ENCODE measurements around the gene ACTR1B.

ACTR1B gene

DNA sequence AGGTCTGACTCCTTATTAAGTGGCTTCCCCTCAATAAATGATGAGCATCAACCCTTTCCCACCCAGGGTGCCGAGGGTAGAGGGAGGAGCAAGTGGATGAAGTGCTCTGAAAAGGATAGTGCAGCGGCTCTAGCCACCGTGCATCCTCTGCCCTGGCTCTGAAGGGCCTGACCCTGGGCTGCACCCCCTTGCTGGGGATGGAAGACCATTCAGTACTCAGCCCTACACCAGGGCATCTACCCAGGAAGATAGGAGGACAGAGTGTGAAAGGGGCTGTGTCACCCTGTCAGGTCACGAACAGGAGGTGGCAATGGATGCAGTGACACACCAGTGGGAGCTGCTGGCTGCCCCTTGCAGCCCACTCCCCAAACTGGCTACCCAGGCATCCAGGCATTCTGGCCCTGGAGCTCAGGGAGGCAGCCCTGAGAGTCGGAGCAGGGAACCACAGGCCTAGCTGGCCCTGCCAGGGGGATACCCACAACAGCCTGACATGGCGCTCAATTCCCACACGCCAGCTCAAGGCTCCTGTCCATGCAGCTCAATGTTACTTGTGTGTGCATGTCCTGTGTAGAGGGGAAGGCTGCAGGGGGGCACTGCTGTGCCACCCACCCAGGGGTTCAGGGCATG, 7.6 kb downstream of the ACTR1B start:
- Histone ChIP-seq H4K5ac (ENCODE audit: low read length) (no peak overlapping the region), H3K27ac (ENCODE audit: low read depth, low read length) (no peak overlapping the region), H3K79me2 (ENCODE audit: control insufficient read depth, insufficient read depth, low read length) (peaks cover 3% of the 10 kb centered on the region), H2AK5ac (ENCODE audit: low read length) (no peak overlapping the region), H3K56ac (ENCODE audit: low read length) (no peak overlapping the region), H3K4me1 (ENCODE audit: control insufficient read depth, low read depth, low read length) (no peaks in the 10 kb centered on the region), H4K8ac (ENCODE audit: low read depth, low read length) (no peak overlapping the region), H3K4me3 (ENCODE audit: low read length) (no peak overlapping the region), H3K9ac (ENCODE audit: low read length) (no peak overlapping the region), H3K18ac (ENCODE audit: low read length) (no peak overlapping the region), H3K4ac (ENCODE audit: low read depth, low read length) (no peak overlapping the region), H3K27me3 (ENCODE audit: insufficient read depth, low read length, poor library complexity) (no peaks in the 10 kb centered on the region), H3K36me3 (ENCODE audit: control insufficient read depth, insufficient read depth, low read length) (peaks cover 2% of the 10 kb centered on the region), H2BK120ac (ENCODE audit: low read depth, low read length) (no peak overlapping the region), H3K79me1 (ENCODE audit: low read length) (peaks cover 5% of the 10 kb centered on the region), H3K23ac (ENCODE audit: low read length) (no peak overlapping the region), H3K4me2 (ENCODE audit: low read length) (no peak overlapping the region), H2BK15ac (replicated peaks; ENCODE audit: low read depth) (no peak overlapping the region), H2BK5ac (ENCODE audit: low read length) (no peak overlapping the region)
- no peak for DNase-seq
- no CpG with 5 or more reads among the region's 7 CpGs for WGBS (ENCODE audit: extremely low coverage, insufficient coverage, low lambda C conversion rate)

DNA sequence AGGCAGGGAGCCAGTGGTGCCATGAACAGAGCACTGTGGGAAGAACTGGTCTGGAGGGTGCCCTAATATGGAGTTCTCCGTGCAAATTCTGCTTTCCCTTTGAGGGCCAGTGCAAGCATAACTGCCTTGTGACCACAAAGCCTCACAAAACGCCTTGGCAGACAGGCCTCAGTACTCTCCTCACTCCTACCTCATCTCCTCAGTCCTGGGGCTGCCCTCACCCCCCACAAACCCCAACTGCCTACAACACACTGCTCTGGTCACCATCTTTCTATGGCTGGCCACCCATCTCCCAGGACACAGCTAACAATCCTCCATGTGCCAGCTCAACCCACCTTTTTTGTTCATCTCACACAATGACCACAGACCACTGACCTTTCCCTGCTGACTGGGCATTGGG, 9.1 kb downstream of the ACTR1B start:
- H3K27me3 ChIP-seq (ENCODE audit: insufficient read depth, low read length, poor library complexity): no peaks in the 10 kb centered on the region
- no peak overlapping the region for H2BK15ac ChIP-seq (replicated peaks; ENCODE audit: low read depth)
- H2BK120ac ChIP-seq (ENCODE audit: low read depth, low read length): no peak overlapping the region
- H3K79me1 ChIP-seq (ENCODE audit: low read length): no peaks in the 10 kb centered on the region
- H3K4me3 ChIP-seq (ENCODE audit: low read length): no peak overlapping the region
- no peak for DNase-seq
- H3K36me3 ChIP-seq (ENCODE audit: control insufficient read depth, insufficient read depth, low read length): peaks cover 2% of the 10 kb centered on the region
- H2BK5ac ChIP-seq (ENCODE audit: low read length): no peak overlapping the region
- H4K8ac ChIP-seq (ENCODE audit: low read depth, low read length): no peak overlapping the region
- H3K4ac ChIP-seq (ENCODE audit: low read depth, low read length): no peak overlapping the region
- no CpG with 5 or more reads among the region's 2 CpGs for WGBS (ENCODE audit: extremely low coverage, insufficient coverage, low lambda C conversion rate)
- H3K9ac ChIP-seq (ENCODE audit: low read length): no peak overlapping the region
- H2AK5ac ChIP-seq (ENCODE audit: low read length): no peak overlapping the region
- H3K56ac ChIP-seq (ENCODE audit: low read length): no peak overlapping the region
- no peaks in the 10 kb centered on the region for H3K4me1 ChIP-seq (ENCODE audit: control insufficient read depth, low read depth, low read length)
- H3K79me2 ChIP-seq (ENCODE audit: control insufficient read depth, insufficient read depth, low read length): no peaks in the 10 kb centered on the region
- H3K18ac ChIP-seq (ENCODE audit: low read length): no peak overlapping the region
- H3K27ac ChIP-seq (ENCODE audit: low read depth, low read length): no peak overlapping the region
- H3K23ac ChIP-seq (ENCODE audit: low read length): no peak overlapping the region
- H3K4me2 ChIP-seq (ENCODE audit: low read length): no peak overlapping the region
- no peak overlapping the region for H4K5ac ChIP-seq (ENCODE audit: low read length)

DNA sequence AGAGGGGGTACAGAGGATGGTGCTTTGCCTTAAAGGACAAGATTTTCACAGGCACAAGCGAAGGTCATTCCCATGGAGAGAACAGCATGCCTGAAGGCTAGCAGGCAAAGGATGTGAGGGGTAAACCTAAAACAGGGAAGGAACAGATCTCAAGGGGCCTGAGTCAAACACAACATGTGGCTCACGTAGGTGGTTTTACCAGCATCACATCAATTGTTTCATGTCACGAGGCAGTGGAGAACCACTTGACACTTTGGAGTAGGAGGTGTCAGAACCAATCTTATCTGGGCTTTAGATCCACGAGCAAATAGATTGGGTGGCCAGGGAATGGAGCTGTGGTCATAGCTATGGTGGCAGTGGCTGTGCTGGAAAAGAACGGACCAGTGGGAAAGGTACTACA, 9.5 kb downstream of the ACTR1B start:
- Histone ChIP-seq H2BK15ac (replicated peaks; ENCODE audit: low read depth) (no peak overlapping the region), H3K18ac (ENCODE audit: low read length) (no peak overlapping the region), H3K23ac (ENCODE audit: low read length) (no peak overlapping the region), H3K4me1 (ENCODE audit: control insufficient read depth, low read depth, low read length) (no peaks in the 10 kb centered on the region), H3K4ac (ENCODE audit: low read depth, low read length) (no peak overlapping the region), H3K36me3 (ENCODE audit: control insufficient read depth, insufficient read depth, low read length) (peaks cover 2% of the 10 kb centered on the region), H3K27ac (ENCODE audit: low read depth, low read length) (no peak overlapping the region), H3K4me3 (ENCODE audit: low read length) (no peak overlapping the region), H2AK5ac (ENCODE audit: low read length) (no peak overlapping the region), H3K56ac (ENCODE audit: low read length) (no peak overlapping the region), H2BK120ac (ENCODE audit: low read depth, low read length) (no peak overlapping the region), H3K9ac (ENCODE audit: low read length) (no peak overlapping the region), H4K5ac (ENCODE audit: low read length) (no peak overlapping the region), H2BK5ac (ENCODE audit: low read length) (no peak overlapping the region), H3K27me3 (ENCODE audit: insufficient read depth, low read length, poor library complexity) (no peaks in the 10 kb centered on the region), H3K79me2 (ENCODE audit: control insufficient read depth, insufficient read depth, low read length) (no peaks in the 10 kb centered on the region), H3K79me1 (ENCODE audit: low read length) (no peaks in the 10 kb centered on the region), H4K8ac (ENCODE audit: low read depth, low read length) (no peak overlapping the region), H3K4me2 (ENCODE audit: low read length) (no peak overlapping the region)
- no peak for DNase-seq
- no CpG with 5 or more reads among the region's 5 CpGs for WGBS (ENCODE audit: extremely low coverage, insufficient coverage, low lambda C conversion rate)

- Histone ChIP-seq H3K56ac (ENCODE audit: low read length) (no peak overlapping the region), H3K4me3 (ENCODE audit: low read length) (no peak overlapping the region), H4K8ac (ENCODE audit: low read depth, low read length) (no peak overlapping the region), H3K27ac (ENCODE audit: low read depth, low read length) (no peak overlapping the region), H3K9ac (ENCODE audit: low read length) (no peak overlapping the region), H4K5ac (ENCODE audit: low read length) (no peak overlapping the region), H3K4me2 (ENCODE audit: low read length) (no peak overlapping the region), H3K79me2 (ENCODE audit: control insufficient read depth, insufficient read depth, low read length) (no peaks in the 10 kb centered on the region), H2BK5ac (ENCODE audit: low read length) (no peak overlapping the region), H2BK120ac (ENCODE audit: low read depth, low read length) (no peak overlapping the region), H3K18ac (ENCODE audit: low read length) (no peak overlapping the region), H3K36me3 (ENCODE audit: control insufficient read depth, insufficient read depth, low read length) (peaks cover 2% of the 10 kb centered on the region), H3K79me1 (ENCODE audit: low read length) (no peaks in the 10 kb centered on the region), H2AK5ac (ENCODE audit: low read length) (no peak overlapping the region), H3K4me1 (ENCODE audit: control insufficient read depth, low read depth, low read length) (no peaks in the 10 kb centered on the region), H3K27me3 (ENCODE audit: insufficient read depth, low read length, poor library complexity) (no peaks in the 10 kb centered on the region), H3K23ac (ENCODE audit: low read length) (no peak overlapping the region), H2BK15ac (replicated peaks; ENCODE audit: low read depth) (no peak overlapping the region), H3K4ac (ENCODE audit: low read depth, low read length) (no peak overlapping the region)
- WGBS (ENCODE audit: extremely low coverage, insufficient coverage, low lambda C conversion rate): no CpG with 5 or more reads among the region's 1 CpG
- DNase-seq: no peak
Observed at GRCh38 chr2:97653874-97654273, 10.0 kb downstream of the ACTR1B start.

GRCh38 chr2:97653473-97653872, 10.4 kb downstream of the ACTR1B start:
- WGBS (ENCODE audit: extremely low coverage, insufficient coverage, low lambda C conversion rate): no CpG with 5 or more reads among the region's 2 CpGs
- Histone ChIP-seq H3K4me3 (ENCODE audit: low read length) (no peak overlapping the region), H3K36me3 (ENCODE audit: control insufficient read depth, insufficient read depth, low read length) (peaks cover 2% of the 10 kb centered on the region)

DNA sequence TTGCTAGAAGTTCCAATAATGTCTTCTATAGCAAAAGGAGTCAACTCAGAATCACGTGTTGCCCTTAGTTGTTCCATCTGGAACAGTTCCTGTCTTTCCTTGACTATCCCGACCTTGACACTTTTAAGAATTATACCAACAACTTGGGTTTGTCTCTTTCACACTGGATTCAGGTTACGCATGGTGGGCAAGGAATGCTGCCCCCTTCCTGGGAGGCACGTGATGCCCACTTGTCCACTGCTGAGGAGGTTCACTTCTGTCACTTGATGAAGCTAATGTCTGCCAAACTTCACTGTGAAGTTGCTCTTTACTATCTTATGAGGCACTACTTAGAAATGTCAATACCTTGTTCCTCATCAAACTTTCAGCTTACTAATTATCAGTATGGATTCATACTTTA, 12.7 kb downstream of the ACTR1B start:
- Histone ChIP-seq H3K56ac (ENCODE audit: low read length) (no peak overlapping the region), H3K18ac (ENCODE audit: low read length) (no peak overlapping the region), H3K79me2 (ENCODE audit: control insufficient read depth, insufficient read depth, low read length) (peaks cover 8% of the 10 kb centered on the region), H3K27ac (ENCODE audit: low read depth, low read length) (no peak overlapping the region), H3K4me1 (ENCODE audit: control insufficient read depth, low read depth, low read length) (peaks cover 2% of the 10 kb centered on the region), H3K27me3 (ENCODE audit: insufficient read depth, low read length, poor library complexity) (no peaks in the 10 kb centered on the region), H4K5ac (ENCODE audit: low read length) (no peak overlapping the region), H2BK15ac (replicated peaks; ENCODE audit: low read depth) (no peak overlapping the region), H4K8ac (ENCODE audit: low read depth, low read length) (no peak overlapping the region), H2BK5ac (ENCODE audit: low read length) (no peak overlapping the region), H3K4me3 (ENCODE audit: low read length) (no peak overlapping the region), H3K79me1 (ENCODE audit: low read length) (peaks cover 4% of the 10 kb centered on the region), H3K23ac (ENCODE audit: low read length) (no peak overlapping the region), H3K4ac (ENCODE audit: low read depth, low read length) (no peak overlapping the region), H3K9ac (ENCODE audit: low read length) (no peak overlapping the region), H2BK120ac (ENCODE audit: low read depth, low read length) (no peak overlapping the region), H2AK5ac (ENCODE audit: low read length) (no peak overlapping the region), H3K36me3 (ENCODE audit: control insufficient read depth, insufficient read depth, low read length) (peaks cover 9% of the 10 kb centered on the region), H3K4me2 (ENCODE audit: low read length) (no peak overlapping the region)
- no peak for DNase-seq
- no CpG with 5 or more reads among the region's 4 CpGs for WGBS (ENCODE audit: extremely low coverage, insufficient coverage, low lambda C conversion rate)

More at GRCh38 chr2:97653473-97653872, 10.4 kb downstream of the ACTR1B start:
- Histone ChIP-seq H3K18ac (ENCODE audit: low read length) (no peak overlapping the region), H3K79me1 (ENCODE audit: low read length) (no peaks in the 10 kb centered on the region), H3K56ac (ENCODE audit: low read length) (no peak overlapping the region), H3K4ac (ENCODE audit: low read depth, low read length) (no peak overlapping the region), H4K8ac (ENCODE audit: low read depth, low read length) (no peak overlapping the region), H3K4me1 (ENCODE audit: control insufficient read depth, low read depth, low read length) (no peaks in the 10 kb centered on the region), H3K4me2 (ENCODE audit: low read length) (no peak overlapping the region), H4K5ac (ENCODE audit: low read length) (no peak overlapping the region), H3K27ac (ENCODE audit: low read depth, low read length) (no peak overlapping the region), H3K23ac (ENCODE audit: low read length) (no peak overlapping the region), H3K9ac (ENCODE audit: low read length) (no peak overlapping the region), H2AK5ac (ENCODE audit: low read length) (no peak overlapping the region), H2BK15ac (replicated peaks; ENCODE audit: low read depth) (no peak overlapping the region), H3K27me3 (ENCODE audit: insufficient read depth, low read length, poor library complexity) (no peaks in the 10 kb centered on the region), H2BK120ac (ENCODE audit: low read depth, low read length) (no peak overlapping the region), H2BK5ac (ENCODE audit: low read length) (no peak overlapping the region), H3K79me2 (ENCODE audit: control insufficient read depth, insufficient read depth, low read length) (no peaks in the 10 kb centered on the region)
- DNase-seq: no peak
